HL-60 (cell line): ENCODE measurements around the gene UBE2G1.
"Not testable (repeated sequence)": the region's sequence is repeated elsewhere in the genome, so short reads cannot be mapped to it uniquely, and the experiment has no call there.

Experiments
- GABPA ChIP-seq: IDR thresholded peaks from 2 replicates; pipeline ENCODE4 v1.6.1; 2012; ENCODE audit warnings: low read depth
- POLR2AphosphoS5 ChIP-seq: IDR thresholded peaks from 2 replicates; pipeline ENCODE4 v1.6.1; 2012; ENCODE audit warnings: low read depth
- TF ChIP-seq, protein P1 (sequence below): IDR thresholded peaks from one replicate; pipeline ENCODE4 v1.5.1; 2011; ENCODE audit warnings: low read length, control low read depth, inconsistent platforms; ENCODE audit not compliant: insufficient read depth
- TF ChIP-seq, protein P2 (sequence below): IDR thresholded peaks from 2 replicates; pipeline ENCODE4 v1.6.1; 2012; ENCODE audit warnings: low read depth; ENCODE audit not compliant: insufficient replicate concordance

DNA sequence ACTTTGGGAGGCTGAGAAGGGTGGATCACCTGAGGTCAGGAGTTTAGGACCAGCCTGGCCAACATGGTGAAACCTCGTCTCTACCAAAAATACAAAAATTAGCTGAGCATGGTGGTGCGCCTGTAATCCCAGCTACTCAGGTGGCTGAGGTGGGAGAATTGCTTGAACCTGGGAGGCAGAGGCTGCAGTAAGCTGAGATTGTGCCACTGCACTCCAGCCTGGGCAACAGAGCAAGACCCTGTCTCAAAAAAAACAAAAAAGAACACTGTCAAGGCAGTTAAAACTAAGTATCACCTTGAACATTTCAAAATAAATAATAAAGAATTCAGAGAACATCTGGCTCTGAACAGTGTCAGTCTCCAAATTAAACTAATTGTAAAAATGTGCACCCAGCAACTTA is 16.3 kb downstream of the UBE2G1 start:
- TF ChIP-seq, protein P1, sequence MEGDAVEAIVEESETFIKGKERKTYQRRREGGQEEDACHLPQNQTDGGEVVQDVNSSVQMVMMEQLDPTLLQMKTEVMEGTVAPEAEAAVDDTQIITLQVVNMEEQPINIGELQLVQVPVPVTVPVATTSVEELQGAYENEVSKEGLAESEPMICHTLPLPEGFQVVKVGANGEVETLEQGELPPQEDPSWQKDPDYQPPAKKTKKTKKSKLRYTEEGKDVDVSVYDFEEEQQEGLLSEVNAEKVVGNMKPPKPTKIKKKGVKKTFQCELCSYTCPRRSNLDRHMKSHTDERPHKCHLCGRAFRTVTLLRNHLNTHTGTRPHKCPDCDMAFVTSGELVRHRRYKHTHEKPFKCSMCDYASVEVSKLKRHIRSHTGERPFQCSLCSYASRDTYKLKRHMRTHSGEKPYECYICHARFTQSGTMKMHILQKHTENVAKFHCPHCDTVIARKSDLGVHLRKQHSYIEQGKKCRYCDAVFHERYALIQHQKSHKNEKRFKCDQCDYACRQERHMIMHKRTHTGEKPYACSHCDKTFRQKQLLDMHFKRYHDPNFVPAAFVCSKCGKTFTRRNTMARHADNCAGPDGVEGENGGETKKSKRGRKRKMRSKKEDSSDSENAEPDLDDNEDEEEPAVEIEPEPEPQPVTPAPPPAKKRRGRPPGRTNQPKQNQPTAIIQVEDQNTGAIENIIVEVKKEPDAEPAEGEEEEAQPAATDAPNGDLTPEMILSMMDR: not testable (repeated sequence)
- not testable (repeated sequence) for TF ChIP-seq POLR2AphosphoS5, GABPA
- TF ChIP-seq, protein P2, sequence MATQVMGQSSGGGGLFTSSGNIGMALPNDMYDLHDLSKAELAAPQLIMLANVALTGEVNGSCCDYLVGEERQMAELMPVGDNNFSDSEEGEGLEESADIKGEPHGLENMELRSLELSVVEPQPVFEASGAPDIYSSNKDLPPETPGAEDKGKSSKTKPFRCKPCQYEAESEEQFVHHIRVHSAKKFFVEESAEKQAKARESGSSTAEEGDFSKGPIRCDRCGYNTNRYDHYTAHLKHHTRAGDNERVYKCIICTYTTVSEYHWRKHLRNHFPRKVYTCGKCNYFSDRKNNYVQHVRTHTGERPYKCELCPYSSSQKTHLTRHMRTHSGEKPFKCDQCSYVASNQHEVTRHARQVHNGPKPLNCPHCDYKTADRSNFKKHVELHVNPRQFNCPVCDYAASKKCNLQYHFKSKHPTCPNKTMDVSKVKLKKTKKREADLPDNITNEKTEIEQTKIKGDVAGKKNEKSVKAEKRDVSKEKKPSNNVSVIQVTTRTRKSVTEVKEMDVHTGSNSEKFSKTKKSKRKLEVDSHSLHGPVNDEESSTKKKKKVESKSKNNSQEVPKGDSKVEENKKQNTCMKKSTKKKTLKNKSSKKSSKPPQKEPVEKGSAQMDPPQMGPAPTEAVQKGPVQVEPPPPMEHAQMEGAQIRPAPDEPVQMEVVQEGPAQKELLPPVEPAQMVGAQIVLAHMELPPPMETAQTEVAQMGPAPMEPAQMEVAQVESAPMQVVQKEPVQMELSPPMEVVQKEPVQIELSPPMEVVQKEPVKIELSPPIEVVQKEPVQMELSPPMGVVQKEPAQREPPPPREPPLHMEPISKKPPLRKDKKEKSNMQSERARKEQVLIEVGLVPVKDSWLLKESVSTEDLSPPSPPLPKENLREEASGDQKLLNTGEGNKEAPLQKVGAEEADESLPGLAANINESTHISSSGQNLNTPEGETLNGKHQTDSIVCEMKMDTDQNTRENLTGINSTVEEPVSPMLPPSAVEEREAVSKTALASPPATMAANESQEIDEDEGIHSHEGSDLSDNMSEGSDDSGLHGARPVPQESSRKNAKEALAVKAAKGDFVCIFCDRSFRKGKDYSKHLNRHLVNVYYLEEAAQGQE: not testable (repeated sequence)
